ENCODE measurements around the gene UTS2B.

The UTS2B gene, protein sequence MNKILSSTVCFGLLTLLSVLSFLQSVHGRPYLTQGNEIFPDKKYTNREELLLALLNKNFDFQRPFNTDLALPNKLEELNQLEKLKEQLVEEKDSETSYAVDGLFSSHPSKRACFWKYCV

DNA sequence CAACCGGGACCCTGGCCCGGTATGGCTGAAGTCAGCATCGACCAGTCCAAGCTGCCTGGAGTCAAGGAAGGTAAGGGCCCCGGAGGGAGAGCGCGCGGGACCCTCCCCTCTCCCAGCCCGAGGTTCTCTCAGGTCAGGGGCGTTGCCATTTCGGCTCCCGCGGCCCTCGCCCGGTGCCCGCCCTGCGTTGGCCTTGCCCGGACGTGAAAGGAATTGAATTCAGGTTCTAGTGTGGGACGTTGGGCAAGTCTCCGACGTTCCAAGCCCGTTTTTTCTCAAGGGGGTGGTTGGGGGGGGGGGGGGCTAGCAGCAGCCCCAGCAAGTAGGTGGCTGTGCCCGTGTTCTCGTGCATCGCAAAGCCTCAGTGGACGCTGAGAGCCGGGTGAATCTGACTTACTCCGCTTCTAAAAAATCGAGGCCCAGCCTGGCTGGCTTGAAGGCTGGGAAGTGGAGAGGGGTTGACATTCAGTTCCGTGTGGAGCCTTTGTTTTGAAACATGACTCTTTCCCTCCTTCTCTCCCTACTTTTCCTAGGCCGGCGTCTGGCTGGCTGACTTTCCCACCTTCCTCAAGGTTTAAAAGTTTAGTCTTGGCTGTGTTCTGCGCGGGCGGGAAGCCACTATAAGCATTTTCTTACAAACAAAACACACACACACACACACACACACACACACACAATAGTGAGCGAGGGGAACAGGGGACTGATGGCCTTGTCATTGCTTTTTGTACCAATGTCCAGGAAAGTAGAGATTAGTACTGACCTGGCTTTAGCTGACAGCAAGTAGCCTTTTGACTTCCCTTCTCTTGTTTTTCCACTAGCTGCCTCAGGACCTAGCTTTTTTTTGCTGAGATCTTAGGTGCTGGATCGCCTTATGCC, at the start of gene UTS2B:
TSS of gene UTS2B (minus strand) at position 873 of the 876 bp plus-strand sequence. CDS start 48,337 bp downstream, outside the sequence.
- no peak for DNase-seq (ENCODE audit: low read depth)

DNA sequence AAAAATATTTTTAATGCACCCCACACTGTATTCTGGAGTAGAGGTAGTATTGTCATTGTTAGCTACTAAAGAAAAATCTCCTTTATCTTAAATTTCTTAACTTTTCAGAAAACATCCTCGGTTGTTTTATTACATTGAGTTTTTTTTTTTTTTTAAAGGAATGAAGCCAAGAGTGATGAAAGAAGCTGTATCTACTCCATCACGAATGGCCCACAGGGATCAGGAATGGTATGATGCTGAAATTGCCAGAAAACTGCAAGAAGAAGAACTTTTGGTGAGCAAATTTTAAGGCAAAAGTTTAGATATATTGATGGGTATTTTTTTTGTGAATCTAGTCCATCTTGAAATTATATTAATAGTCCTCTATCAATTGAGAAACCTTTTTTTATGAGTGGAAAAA, 49.7 kb upstream of the UTS2B start:
- no peak for DNase-seq (ENCODE audit: low read depth)

DNA sequence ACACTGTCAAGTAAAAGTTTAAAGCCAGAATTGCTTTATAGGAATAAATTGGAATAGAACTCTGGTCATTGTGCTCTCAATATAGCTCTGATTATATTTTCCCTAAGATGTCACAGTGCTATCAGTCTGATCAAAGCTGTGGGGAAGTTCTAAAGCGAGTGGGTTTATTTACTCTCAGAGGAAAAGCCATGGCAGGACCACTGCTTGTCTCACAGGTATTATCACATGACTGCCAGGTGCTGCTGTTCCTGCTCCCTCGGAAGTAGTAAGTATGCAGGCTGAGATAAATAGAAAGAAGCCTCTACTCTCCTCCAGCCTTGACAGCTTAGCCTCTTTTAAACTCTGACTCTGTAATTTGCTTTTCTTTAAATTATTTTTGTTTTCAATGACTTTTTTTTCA, 49.1 kb upstream of the UTS2B start:
- no peak for DNase-seq (ENCODE audit: low read depth)

DNA sequence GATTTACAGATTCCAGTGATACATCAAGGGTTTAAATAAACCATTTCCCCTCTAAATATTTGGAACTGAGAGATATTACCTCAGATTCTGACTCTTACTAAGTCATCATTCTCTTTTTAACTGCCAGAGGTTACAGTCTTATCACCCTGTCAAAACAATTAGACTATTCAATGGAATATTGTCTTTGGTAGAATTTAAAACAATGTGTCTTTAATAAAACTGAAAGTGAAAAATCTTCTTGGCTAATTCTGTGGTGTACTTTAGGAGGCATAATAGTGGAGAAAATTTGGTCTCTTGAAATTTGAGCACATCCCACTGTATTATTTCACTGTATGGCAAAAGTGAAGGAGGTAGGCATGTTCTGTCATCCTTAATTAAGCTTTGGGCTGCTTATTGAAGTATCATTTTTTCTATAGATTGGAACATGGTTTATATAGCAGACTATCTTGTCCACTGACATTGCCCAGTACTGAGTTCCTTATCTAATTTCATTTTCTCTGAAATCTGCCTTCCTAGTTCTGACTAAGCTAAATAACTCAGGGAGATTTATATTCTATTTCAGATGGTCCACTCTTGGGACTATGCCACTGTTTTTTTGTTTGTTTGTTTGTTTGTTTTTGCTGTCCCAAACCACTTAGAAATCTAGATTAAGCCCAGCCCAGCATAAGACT, 48.0 kb upstream of the UTS2B start:
- no peak for DNase-seq (ENCODE audit: low read depth)

DNA sequence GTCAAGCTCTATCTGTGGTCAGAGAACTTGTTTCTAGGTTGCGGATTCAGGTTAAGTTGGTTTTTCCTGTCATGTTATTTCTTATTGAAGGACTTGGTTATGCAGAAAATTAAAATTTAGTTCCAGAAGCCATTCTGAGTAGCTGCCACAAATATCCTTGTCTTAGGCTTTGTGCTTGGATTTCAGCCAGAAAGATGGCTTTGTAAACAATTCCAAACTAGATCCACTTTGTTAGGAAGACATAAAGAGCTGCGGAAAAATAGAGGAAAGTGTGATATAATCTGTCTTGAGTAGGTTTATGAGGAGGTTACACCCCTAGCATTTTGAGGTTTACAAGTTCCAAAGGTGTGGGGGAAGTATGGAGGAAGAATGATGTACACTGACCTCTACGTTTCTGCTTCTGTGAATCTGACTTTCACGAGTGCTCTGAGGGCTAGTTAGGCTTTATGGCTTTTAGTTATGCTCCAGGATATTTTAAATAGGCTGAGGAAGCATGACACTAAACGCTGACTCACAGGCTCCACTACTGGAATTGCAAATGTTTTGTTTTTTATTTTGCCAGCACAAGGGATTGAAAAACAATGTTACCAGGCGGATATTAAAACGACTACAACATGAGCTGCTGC, 46.3 kb upstream of the UTS2B start:
- DNase-seq (ENCODE audit: low read depth) = no peak

DNA sequence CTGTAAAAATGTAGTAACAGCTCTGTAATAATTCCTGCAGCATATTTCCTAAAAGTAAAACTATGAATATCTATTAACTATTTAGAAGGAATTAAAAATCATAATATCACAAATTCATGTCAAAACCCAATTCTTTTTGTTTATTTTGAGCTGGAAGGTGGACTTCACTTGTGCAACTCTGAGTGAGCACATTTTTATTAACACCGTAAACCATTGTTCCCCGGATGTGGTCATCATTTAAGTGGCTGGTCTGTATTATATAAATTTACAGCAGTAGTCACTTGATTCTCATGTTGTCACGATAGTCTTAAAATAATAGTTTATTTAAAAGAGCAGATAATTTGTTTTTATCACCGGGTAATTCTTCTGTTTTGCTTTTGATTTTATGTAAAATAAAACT, 43.0 kb upstream of the UTS2B start:
- DNase-seq (ENCODE audit: low read depth) = no peak

DNA sequence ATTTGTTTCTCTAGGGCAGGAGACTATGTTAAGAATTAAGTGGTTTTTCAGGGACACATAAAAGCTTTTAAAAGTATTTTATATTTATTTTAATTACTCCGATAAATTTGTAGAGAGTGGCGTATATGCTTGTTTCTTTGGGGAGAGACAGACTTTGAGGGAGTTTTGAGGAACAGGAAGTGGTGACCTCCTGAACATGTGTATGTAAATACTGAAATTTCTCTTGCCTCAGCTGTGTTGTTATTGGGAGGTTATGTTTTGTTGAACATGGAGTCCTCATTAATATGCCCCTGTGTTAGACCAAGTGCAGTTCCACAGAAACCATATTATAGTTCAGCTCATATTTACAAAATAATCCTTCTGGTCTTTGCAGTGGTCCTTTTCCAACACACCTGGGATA, 41.8 kb upstream of the UTS2B start:
- DNase-seq (ENCODE audit: low read depth) = no peak

DNA sequence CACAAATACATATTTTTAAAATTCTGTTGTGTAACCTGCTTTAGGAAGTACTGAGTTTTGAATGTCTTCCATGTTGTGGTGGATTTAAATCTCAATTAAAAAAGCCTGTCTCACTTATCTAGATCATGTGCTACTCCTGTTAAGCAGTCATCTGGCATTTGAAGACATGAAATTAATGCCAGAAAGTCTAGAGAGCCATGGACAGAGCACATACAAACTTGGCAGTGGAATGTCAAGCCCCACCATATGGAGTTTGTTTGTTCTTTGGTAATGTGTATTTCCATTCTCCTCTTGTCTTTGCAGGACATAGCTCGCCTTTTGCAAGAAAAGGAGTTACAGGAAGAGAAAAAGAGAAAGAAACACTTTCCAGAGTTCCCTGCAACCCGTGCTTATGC, 39.3 kb upstream of the UTS2B start:
- DNase-seq (ENCODE audit: low read depth) = no peak

DNA sequence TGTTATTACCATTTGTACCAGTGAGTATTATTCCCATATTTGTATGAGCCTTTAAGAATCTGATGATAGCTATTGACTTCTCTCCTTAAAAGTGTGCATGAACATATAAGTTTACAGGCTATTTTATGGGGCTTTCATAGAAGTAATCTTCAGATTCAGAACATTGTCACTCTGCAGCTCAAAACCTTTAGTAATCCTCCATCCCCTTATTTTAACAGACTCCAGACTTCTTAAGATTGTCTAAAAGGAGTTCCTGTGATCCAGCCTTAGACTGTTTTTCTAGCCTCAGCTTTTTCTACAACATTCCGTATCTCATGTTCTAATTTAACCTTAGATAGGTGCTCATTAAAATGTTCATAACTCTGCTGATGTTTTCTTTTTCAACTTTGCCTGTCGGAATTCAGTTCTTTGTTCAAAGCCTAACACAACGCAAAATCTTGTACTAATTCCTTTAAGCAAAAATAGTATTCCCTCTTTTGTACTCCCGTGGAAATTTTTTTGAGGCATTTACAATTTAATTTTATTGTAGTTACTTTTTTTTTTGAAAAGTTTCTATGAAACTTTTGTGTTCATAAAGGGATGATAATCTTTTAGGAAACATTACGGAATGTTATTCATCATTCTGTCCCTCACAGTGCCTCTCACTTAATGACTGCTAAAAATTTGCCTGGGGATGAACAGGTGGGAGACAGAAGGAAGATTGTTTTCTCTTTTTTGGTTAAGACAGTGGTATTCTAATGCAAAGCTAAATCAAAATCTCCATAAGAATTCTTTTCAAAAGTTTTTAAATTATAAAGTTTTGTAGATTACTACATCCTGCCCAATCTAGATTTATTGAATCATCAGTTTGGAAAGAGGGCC, 38.7 kb upstream of the UTS2B start:
- no peak for DNase-seq (ENCODE audit: low read depth)

DNA sequence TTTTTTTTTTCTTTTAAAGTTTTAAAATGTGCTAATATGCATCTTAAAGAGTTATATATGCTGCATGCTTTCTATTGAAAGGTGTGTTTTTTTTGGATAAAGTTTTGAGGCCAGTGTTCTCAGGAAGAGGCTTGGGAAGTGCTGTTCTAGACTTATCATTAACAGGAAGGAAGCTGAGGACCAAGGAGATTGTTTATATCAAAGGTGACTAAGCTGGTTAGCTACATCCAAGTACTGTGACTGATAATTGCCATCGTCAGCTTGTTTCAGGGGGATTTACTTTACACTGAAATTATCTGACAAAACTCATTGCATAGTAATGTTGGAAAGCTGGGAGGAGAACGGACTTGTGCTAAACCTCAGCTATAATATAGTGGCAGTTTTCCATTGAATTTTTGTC, 36.3 kb upstream of the UTS2B start:
- no peak for DNase-seq (ENCODE audit: low read depth)

DNA sequence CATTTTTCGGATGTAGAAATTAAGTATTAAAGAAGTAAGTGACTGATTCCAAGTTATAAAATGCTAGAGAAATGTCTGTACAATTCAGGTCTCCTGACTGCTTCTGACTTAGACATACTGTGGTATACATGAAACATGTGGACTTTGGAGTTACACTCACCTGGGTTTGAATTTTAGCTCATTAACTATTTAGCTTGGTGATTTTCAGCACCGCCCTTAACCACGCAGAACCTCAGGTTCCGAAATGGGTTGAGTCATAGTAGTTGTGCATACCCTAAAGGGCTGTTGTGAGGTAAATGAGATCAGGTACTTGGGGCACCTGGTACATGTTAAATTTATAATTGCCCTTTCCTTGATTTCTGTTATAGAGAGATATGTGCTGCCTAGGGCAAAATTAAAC, 32.9 kb upstream of the UTS2B start:
- DNase-seq (ENCODE audit: low read depth) = no peak

DNA sequence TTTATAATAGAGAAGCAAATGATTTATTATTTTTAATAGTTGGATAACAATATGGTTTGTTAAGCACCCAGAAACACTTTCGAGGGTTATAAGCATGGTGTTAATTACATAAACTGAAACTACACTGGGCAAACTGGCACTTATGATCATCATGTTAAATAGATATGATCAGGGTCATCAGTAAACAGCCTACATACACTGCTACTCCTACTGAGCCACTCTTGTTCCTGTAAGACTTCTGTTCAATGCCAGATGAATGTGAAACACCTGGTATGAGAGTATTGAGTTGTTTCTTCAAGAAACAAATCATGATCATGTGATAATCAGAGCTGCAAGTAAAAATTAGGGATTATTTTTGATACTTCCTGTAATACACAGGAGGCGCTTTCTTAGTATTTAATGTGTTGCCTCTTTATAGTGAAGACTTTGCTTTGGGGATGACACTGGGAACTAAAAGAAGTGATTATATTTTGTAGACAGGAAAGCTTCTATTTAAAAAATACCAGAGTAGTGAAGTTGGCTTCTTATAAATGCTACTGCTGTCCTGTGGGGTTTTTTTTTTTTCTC, 32.3 kb upstream of the UTS2B start:
- DNase-seq (ENCODE audit: low read depth) = no peak

DNA sequence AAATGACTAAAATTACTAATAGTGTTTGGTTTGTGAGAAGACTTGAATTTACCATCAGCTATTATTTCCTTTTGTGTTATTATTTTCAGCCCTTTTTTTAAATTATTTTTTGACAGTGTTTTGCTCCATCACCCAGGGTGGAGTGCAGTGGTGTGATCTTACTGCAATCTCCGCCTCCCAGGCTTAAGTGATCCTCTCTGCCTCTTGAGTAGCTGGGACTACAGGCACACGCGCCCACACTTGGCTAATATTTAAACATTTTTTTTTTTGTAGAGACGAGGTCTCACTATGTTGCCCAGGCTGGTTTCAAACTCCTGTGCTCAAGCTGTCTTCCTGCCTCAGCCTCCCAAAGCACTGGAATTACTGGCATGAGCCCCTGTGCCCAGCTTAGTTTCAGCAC, 31.7 kb upstream of the UTS2B start:
- DNase-seq (ENCODE audit: low read depth) = no peak

DNA sequence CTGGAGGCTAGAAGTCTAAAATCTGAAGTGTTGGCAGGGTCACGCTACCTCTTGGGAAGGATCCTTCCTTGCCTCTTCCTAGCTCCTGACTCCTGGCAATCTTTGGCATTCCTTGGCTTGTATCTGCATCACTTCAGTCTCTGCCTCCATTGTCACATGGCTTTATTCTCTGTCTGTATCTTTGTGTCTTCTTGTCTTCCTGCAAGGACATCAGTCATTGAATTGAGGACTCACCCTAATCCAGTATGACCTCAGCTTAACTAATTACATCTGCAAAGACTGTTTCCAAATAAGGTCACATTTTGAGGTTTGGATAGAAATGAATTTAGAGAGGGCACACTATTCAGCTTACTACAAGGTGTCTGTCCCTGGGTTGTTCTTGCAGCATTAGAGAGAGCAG, 31.1 kb upstream of the UTS2B start:
- no peak for DNase-seq (ENCODE audit: low read depth)

DNA sequence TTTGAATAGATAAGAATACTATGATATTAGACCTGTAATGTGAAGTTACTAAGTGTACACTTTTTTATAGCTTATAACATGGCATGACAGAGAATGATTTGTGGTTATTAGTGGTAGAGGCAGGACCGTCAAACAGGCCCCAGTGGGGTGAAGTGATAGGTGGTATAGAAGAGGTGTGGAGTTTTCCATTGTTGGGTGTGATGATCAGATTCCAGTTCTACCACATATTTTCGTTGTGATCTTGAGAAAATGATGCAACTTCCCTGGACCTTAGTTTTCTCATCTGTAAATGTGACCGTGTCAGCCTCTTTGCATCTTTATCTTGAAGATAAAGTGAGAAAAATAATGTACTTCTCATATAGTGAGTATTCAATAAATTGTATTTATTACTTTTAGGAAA, 30.3 kb upstream of the UTS2B start:
- DNase-seq (ENCODE audit: low read depth) = no peak

DNA sequence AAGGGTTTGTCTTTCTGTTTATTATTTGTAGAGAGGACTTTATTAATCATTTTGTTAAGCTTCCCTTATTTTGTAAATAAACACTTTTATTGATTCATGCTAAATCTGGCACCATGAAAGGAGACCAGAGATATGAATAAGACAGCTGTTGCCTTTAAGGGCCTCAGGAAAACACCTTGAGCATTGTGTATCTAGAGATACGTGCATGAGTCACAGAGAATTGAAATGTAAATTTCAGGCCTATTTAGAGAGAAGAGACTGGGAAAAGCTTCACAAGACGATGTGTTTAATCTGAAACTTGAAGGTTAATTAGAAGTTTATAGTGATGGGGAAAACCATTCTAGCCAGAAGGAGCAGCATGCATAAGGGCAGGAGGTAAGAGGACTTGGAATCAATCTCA, 28.6 kb upstream of the UTS2B start:
- DNase-seq (ENCODE audit: low read depth) = no peak

DNA sequence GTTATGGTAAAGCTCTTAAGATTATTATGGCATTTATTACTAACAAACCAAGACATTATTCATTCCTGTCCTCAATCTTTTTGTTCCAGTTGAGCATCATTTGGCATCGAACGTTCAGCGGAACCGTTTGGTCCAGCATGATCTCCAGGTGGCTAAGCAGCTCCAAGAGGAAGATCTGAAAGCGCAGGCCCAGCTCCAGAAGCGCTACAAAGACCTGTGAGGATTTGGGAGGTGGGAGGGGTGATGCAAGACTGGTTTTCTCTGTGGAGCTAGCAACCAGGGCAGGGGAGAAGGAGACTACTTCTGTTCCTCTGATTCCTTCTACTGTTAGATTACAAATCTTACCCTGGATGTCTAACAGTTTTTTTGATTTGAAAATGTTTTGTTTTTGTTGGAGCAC, 27.6 kb upstream of the UTS2B start:
- no peak for DNase-seq (ENCODE audit: low read depth)

DNA sequence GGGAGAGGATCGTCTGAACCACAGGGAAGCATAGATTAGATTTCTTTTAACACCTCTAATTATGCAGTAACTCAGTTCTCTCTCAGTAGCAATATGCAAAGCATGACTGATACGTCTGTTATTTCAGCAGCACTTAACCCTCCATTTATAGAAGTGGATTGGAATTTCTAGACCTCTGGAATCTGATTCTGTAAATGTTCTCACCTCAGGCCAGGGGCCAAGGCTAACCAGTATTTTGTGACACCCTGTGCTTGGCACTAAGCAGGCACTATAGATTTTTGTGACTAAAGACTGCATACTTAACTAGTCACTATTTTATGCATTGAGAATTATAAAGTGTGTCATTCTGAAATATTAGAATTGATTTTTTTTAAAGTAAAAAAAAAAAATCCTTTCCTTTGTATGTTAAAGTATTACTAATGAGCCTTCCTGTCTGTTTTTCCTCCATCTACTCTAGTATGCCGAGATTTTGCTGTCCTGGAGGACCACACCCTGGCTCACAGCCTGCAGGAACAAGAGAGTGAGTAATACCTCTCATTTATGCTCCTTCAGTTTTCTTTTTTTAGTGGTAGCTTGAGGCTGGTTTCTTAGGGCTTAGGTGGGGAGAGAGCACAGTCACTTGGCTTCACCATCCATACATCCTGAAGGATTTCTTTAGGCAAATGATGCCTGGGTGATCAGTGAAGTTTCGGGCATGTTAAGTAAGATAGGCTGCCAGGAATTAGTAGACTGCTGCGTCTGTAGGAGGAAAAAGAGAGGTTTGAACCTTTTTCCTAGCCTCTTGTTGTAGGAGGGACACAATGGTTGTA, 26.5 kb upstream of the UTS2B start:
- DNase-seq (ENCODE audit: low read depth) = no peak

DNA sequence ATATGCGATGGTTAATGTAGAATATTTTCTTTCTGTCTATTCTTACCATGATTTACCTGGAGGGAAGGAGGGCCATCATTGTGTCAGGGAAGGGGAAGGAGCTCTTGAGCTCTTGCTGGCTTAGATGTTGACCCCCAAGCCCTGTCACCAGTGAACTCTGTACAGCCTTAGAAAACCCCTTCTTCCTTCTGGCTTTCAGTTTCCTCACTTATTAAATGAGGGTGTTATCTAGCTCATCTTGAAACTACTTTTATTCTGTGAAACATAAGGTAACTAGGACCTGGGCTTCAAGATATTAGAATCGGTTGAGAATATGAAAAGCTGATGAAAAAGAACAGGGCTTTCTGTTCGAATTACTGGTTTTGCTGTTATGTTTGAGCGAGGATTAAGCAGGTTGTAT, 25.1 kb upstream of the UTS2B start:
- no peak for DNase-seq (ENCODE audit: low read depth)

DNA sequence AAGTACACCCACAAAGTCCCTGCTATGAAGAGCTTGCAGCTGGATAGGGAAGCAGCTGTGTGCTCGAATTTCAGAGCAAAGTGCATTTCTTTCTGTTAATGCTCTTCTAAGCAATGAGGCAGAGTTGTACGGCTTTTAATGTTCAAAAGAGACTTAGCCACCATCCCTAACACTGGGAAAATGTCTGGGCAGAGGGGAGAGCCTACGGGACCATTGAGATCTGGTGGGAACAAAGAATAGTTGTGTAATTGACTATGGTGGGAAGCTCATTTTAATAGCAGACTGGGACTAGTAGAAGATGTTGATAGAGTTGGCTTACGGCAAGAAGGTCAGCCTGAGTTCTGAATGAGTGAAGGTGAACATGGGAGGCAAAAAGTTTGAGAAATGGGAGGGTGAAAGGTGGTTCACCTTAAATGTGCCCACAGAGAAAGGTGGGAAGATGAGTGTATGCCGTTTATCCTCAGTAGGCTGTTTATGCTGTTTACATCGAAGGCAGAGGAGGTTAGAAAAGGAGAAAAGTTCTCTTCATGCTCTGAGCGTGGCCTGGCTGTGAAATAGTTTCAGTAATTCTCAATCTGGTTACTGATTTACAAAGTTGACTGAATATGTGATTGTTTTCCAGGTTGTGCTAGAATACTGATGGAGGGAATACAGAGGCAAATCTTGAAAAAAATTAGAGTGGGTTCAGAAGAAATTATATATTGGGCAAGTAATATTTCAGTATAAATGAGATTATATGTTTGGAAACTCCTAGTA, 22.9 kb upstream of the UTS2B start:
- DNase-seq (ENCODE audit: low read depth) = no peak

All from stimulated activated CD8-positive, alpha-beta memory T cell treated with anti-CD3 and anti-CD28 coated beads, Interleukin-15, amount 100 ng/mL, for 1 hour (primary cell).